Measurements from ENCODE around the gene FAM184A. TPM values are rescaled to one million over a fixed set of nuclear protein-coding genes. Genes with fewer than 3 reads are reported as not detected.

The FAM184A gene
- total and polyA plus RNA-seq, 10 of the 15 experiments (the other 5 are each of a cell fraction or from before 2014, with no cell fraction given): 0.15 to 0.23 TPM; not detected in 8

DNA sequence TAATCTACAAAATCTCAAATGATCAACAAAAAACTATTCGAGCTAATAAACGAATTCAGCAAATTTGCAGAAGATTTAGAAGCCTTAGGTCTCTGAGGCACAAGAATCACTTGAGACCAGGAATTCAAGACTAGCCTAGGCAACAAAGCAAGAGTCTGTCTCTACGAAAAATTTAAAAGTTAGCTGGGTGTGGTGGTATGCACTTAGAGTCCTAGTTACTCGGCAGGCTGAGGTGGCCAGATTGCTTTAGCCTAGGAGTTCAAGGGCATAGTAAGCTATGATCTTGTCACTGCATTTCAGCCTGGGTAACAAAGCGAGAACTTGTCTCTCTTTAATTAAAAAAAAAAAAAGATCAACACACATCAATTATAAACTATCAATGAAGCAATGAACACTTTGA is 34.2 kb downstream of the FAM184A start:
- no peak for TF ChIP-seq MYC (IDR thresholded peaks at IDR 0.05; ENCODE audit: insufficient read depth, insufficient read length, insufficient replicate concordance, low read length, severe bottlenecking)
- Histone ChIP-seq H3K9me3 (replicated peaks; ENCODE audit: control insufficient read depth, insufficient read depth, low read length) (no peaks in the 10 kb centered on the region), H3K4me3 (no peak overlapping the region), H3K79me2 (ENCODE audit: control insufficient read depth, insufficient read depth, low read length) (no peaks in the 10 kb centered on the region), H4K20me1 (ENCODE audit: control insufficient read depth, insufficient read depth) (no peaks in the 10 kb centered on the region), H3K9ac (ENCODE audit: control insufficient read depth, insufficient read depth, low read length) (no peak overlapping the region), H3K36me3 (ENCODE audit: control insufficient read depth in 2 of 2, insufficient read depth in 2 of 2, low read length in 1 of 2) (no peaks in the 10 kb centered on the region), H3K27me3 (replicated peaks in 1 of 2; ENCODE audit: control insufficient read depth in 2 of 2, insufficient read depth in 2 of 2, low read length in 1 of 2) (no peaks in the 10 kb centered on the region), H3K4me1 (ENCODE audit: control insufficient read depth, insufficient read depth, low read length) (peaks cover 5% of the 10 kb centered on the region; the same call in 1 of the 2 replicates), H3K27ac (ENCODE audit: control insufficient read depth, insufficient read depth) (no peak overlapping the region), H3K4me2 (ENCODE audit: control insufficient read depth, insufficient read depth) (no peak overlapping the region), H2AFZ (ENCODE audit: control insufficient read depth, low read depth, low read length) (no peak overlapping the region)
- in situ Hi-C loops (cut with MboI) (no loop called here), intact Hi-C loops (cut with micrococcal nuclease; ENCODE audit: unreplicated experiment) (no loop called here)
- ChIA-PET SMC1A (ENCODE audit: uncharacterized antibody, unreplicated experiment) (interaction anchor here (1.1 to 1.8 kb wide), 3 partner anchors 11 to 16 kb away, joined by 3 to 4 read pairs (median 4); no protein-coding TSS in a partner anchor), CTCF (interaction anchor here (1.3 to 1.4 kb wide), 2 partner anchors 12 to 16 kb away, joined by 3 to 4 read pairs; no protein-coding TSS in a partner anchor), RAD21 (ENCODE audit: unreplicated experiment) (no interaction called here), POLR2A (no interaction called here)
- DNase-seq (ENCODE audit: low read depth, low spot score) (no peak), ATAC-seq (no peak), FAIRE-seq (no peak)
- no TSS peak for BruUV-seq (replicated peaks)
- 58% methylated on average over 5 of the region's 5 CpGs for WGBS (ENCODE audit: insufficient coverage, insufficient replicate concordance, low lambda C conversion rate, missing lambda C conversion rate)

DNA sequence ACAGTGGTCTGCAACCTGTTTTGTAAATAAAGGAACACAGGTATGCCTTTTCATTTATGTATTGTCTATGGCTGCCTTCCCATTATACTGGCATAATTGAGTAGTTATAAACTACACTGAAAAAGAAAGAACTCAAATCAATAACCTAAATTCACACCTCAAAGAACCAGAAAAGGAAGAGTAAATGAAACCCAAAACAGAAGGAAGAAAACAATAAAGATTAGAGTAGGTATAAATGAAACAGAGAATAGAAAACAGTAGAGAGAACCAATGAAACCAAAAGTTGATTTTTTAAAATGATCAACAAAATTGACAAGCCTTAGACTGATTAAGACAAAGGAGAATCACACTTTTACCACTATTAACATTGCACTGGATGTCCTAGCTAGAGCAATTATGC is 34.7 kb downstream of the FAM184A start:
- in situ Hi-C loops (cut with MboI) (no loop called here), intact Hi-C loops (cut with micrococcal nuclease; ENCODE audit: unreplicated experiment) (no loop called here)
- no peak for DNase-seq (ENCODE audit: low read depth, low spot score)
- Histone ChIP-seq H2AFZ (ENCODE audit: control insufficient read depth, low read depth, low read length) (no peak overlapping the region), H3K4me1 (ENCODE audit: control insufficient read depth, insufficient read depth, low read length) (peaks cover 5% of the 10 kb centered on the region; the same call in 1 of the 2 replicates), H3K27ac (ENCODE audit: control insufficient read depth, insufficient read depth) (no peak overlapping the region), H3K27me3 (replicated peaks in 1 of 2; ENCODE audit: control insufficient read depth in 2 of 2, insufficient read depth in 2 of 2, low read length in 1 of 2) (no peaks in the 10 kb centered on the region), H4K20me1 (ENCODE audit: control insufficient read depth, insufficient read depth) (no peaks in the 10 kb centered on the region), H3K36me3 (ENCODE audit: control insufficient read depth in 2 of 2, insufficient read depth in 2 of 2, low read length in 1 of 2) (no peaks in the 10 kb centered on the region), H3K4me3 (no peak overlapping the region), H3K9me3 (replicated peaks; ENCODE audit: control insufficient read depth, insufficient read depth, low read length) (no peaks in the 10 kb centered on the region), H3K4me2 (ENCODE audit: control insufficient read depth, insufficient read depth) (peak overlapping the region; percentile 13; the same call in 1 of the 2 replicates), H3K9ac (ENCODE audit: control insufficient read depth, insufficient read depth, low read length) (no peak overlapping the region), H3K79me2 (ENCODE audit: control insufficient read depth, insufficient read depth, low read length) (no peaks in the 10 kb centered on the region)
- RAD21 ChIA-PET (ENCODE audit: unreplicated experiment): no interaction called here
- FAIRE-seq: no peak
- SMC1A ChIA-PET (ENCODE audit: uncharacterized antibody, unreplicated experiment): interaction anchor here (1.1 to 1.8 kb wide), 3 partner anchors 11 to 17 kb away, joined by 3 to 4 read pairs (median 4); no protein-coding TSS in a partner anchor
- POLR2A ChIA-PET: no interaction called here
- peak; percentile 45 for ATAC-seq
- no TSS peak for BruUV-seq (replicated peaks)
- TF ChIP-seq REST (IDR thresholded peaks at IDR 0.05; ENCODE audit: low read depth, low read length): no peak
- no peak for TF ChIP-seq IKZF1 (conservative IDR thresholded peaks at IDR 0.05)
- no peak for TF ChIP-seq NR2F1 (conservative IDR thresholded peaks at IDR 0.05)
- TF ChIP-seq TARDBP (IDR thresholded peaks at IDR 0.05; ENCODE audit: borderline replicate concordance): no peak
- no peak for TF ChIP-seq ASH2L (IDR thresholded peaks at IDR 0.05; ENCODE audit: borderline replicate concordance, low read depth)
- TF ChIP-seq TCF3 (IDR thresholded peaks at IDR 0.05; ENCODE audit: borderline replicate concordance, insufficient read depth, low read depth, low read length): no peak
- TF ChIP-seq GATAD2B (conservative IDR thresholded peaks at IDR 0.05; ENCODE audit: low read depth): no peak
- no peak for TF ChIP-seq CHD2 (IDR thresholded peaks at IDR 0.05; ENCODE audit: borderline replicate concordance, low read depth, low read length)
- no peak for TF ChIP-seq CHD4 (IDR thresholded peaks at IDR 0.05)
- TF ChIP-seq SMAD5 (IDR thresholded peaks at IDR 0.05; ENCODE audit: low read depth): no peak
- no peak for TF ChIP-seq IRF3 (IDR thresholded peaks at IDR 0.05)
- CTCF ChIA-PET: interaction anchor here (1.3 to 1.4 kb wide), 2 partner anchors 11 to 16 kb away, joined by 3 to 4 read pairs; no protein-coding TSS in a partner anchor

All from GM12878 (cell line).